T47D (cell line): Measurements from ENCODE around the gene AFTPH.

Experiments
- DNase-seq, 2 experiments: peaks; one replicate each; pipeline versions ENCODE4 v3.0.0 to v3.0.0-alpha.2; 2011 to 2012; ENCODE audit warnings: low read depth in 1 of 2, low spot score in 1 of 2
- JUND ChIP-seq: IDR thresholded peaks from 2 replicates; pipeline ENCODE4 v1.6.1; 2012; ENCODE audit warnings: low read depth
- in situ Hi-C: cut with HindIII; loops from 2 replicates; pipeline ENCODE4 v1.10.0; 2016; ENCODE audit warnings: low sequenced_read_pairs, low pct_unique_long_range_greater_than_20kb

Gene AFTPH

GRCh38 chr2:64629875-64630274 lies 105.7 kb downstream of the AFTPH start:
- DNase-seq, result no peak
- no peak for TF ChIP-seq JUND
- in situ Hi-C loops, result no loop called here

- in situ Hi-C loops, result no loop called here
These were observed 106.6 kb downstream of the AFTPH start for GRCh38 chr2:64630752-64631151.

DNA sequence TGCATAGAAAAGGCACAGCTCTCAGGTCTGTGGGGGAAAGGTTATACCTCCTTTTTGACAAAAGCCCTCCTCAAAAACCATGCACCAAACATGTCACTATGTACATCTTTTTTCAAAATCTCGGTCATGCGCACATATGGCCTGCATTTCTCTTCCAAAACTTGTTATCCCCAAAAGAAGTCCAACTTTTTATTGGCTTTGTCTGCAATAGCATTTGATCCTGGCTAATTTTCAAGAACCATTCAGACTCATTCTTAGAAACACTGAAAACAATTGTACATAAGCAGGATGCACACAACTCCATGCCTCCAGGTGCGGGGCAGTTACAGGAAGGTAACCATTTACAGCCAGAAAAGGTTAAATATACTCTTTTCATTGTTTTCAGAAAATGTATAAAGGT lies 107.6 kb downstream of the AFTPH start:
- no peak for TF ChIP-seq JUND
- in situ Hi-C loops, result no loop called here

More at GRCh38 chr2:64630752-64631151, 106.6 kb downstream of the AFTPH start:
- no peak for TF ChIP-seq JUND
- DNase-seq, result no peak

GRCh38 chr2:64632835-64633819 lies 109.0 kb downstream of the AFTPH start:
- peak; percentile 50 to 60 for DNase-seq
- in situ Hi-C loops, result no loop called here
- no peak for TF ChIP-seq JUND

More for the DNA sequence above, 107.6 kb downstream of the AFTPH start:
- no peak for DNase-seq

DNA sequence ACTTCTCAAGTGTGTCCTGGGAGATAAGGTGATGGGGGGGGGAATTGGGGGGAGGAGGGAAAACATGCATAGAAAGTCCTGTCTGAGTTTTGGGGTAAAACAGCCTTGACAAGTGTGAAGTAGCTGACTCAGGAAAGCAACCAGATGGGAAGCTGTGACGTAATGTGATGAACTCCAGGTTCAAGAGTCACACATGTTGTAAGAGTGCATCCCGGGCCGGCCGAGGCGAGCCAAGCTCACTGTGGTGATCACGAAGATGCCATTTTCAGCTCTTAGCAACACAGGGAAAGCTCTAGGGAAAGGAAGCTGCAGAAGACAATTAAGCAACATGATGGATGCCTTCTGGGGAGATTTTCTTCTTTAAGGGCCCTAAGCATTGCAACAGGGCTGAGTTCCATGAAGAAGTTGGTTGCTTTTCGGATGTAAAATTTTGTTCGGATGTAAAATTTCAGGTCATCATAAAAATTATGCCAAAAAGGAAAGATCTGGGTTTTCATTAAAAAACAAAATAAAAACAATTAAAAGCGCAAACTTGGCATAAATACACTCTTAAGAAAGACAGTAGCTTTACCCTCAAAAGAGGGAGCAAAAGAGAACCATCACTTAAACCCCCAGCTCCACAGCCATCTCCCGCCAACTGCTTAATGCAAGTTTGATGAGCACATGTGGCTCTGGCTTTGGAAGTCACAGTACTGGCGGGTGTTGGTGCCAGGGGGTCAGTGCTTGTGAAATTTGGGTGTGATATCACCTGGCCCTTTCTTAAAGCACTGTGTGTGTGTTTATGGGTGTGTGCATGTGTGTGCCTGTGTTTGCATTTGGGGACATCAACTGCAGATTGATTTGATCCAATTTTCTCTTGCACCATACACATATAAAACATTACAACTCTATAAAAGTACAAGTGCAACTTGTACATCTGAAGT lies 110.5 kb downstream of the AFTPH start:
- DNase-seq, result no peak
- in situ Hi-C loops, result no loop called here
- TF ChIP-seq JUND, result no peak

DNA sequence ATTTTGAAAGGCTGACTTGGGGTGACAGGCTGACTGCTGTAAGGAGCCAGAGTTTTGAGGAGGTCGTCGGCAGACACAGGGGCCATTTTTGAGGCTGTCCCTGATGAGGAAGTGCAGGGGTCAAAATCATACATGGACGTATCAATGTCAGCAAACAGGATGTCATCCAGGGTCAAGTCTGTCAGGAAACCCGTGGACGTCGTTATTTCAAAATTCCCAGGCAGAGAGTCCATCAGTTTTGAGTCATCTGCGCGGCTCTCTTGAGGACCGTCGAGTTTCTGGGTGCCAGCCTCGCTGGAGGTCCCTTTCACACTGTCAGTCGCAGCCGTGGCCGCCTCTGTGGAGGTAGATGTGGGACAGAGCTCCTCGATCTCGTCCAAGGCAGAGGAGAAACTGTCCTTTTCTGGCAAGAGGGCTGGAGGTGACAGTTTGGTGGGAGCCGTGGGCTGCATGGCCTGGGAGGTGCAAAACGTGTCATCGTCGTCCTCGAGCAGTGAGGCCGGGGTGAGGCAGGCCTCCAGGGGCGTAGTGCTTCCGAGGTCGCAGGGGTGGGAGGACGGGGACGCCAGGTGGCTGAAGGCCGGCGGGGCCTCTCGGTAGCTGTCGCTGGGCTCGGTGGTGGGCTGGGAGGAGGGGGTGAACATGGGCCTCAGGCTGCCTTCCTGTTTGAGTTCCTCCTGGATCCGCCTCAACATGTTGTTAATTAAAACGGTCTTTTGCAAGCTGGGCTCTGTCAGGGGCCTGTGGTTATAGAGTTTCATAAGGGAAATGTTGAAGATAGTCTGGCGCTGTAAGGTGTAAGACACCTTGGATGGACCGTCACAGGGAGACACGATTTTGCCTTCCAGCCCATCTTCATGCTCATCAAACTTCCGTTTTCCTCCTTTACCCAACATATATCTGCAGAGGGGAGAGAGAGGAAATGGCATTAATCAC lies 112.1 kb downstream of the AFTPH start:
- in situ Hi-C loops, result no loop called here
- no peak for DNase-seq
- TF ChIP-seq JUND, result no peak

DNA sequence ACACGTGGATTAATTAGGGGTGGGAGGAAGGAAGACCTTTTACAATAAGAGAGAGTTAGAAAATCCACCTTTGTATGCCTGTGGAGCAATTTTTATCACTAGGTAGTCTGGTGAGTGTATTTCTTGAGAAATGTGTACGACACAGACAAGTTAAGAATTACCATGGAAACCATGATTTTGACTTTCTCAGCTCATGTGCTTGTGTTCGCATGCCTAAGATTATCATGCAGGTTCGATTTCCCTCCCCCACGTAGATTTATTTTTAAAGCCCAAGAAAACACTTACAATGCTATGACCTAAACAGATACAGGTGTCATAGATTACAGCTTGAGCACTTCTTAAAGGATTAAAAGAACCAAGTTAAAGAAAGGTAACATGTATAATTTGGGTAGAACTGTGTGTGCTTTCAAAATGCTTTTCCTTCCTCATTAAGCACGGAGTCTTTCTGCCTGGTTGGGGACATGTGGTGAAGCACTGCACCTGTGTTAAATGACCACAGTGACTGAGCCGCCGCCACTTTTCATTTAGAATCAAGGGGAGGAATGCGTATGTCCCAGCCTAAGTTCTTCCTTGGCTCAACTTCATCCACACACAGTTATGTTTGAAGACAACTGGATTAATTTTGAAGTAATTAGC lies 113.0 kb downstream of the AFTPH start:
- no peak for TF ChIP-seq JUND

DNA sequence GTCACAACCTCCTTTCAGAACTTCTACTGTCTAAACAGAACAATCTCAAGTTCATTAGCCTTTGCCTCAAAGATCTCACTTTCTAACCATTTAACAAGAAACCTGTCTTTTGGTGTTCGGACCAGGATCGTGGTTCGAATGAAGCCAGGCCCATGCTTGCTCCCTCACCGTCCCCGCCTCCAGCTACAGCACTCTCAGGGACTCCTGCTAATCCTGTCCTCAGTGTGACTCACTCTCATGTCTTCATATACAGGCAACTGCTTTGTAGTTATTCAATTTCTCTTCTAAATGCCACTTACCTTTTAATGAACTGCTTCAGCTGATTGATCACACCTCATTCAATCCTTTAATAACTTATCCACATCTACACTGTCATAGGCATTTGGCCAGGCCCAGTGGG lies 113.8 kb downstream of the AFTPH start:
- DNase-seq, result no peak
- TF ChIP-seq JUND, result no peak
- in situ Hi-C loops, result no loop called here

More for the DNA sequence above, 113.0 kb downstream of the AFTPH start:
- in situ Hi-C loops, result no loop called here
- no peak for DNase-seq

DNA sequence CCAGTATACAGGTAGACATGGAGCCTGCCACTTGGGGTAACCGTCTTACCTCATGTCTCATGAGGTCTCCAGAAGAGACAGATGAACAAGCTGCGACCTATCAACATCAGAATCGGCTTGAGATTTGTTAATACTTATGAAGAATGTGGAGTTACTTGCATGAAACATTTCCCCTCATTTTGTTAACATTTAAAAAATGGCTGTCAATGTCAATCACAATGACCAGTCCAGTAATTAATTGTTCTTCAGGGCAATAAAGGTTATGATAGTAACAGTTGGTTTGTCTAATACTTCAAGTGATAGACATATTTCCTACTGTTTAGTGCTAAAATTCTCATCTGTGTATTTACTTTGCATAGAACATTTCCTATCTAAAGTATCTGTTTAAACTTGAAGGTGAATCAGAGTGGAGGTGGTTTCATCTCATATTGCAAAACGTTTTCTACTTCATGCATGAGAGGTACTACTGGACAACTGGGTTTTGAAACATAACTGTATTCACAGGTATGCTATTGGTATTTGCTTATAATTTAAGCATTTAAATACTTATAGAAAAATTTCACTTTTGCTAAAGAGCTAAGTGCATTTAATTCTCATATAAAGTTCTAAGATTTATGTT lies 114.5 kb downstream of the AFTPH start:
- no peak for DNase-seq
- in situ Hi-C loops, result no loop called here
- no peak for TF ChIP-seq JUND

DNA sequence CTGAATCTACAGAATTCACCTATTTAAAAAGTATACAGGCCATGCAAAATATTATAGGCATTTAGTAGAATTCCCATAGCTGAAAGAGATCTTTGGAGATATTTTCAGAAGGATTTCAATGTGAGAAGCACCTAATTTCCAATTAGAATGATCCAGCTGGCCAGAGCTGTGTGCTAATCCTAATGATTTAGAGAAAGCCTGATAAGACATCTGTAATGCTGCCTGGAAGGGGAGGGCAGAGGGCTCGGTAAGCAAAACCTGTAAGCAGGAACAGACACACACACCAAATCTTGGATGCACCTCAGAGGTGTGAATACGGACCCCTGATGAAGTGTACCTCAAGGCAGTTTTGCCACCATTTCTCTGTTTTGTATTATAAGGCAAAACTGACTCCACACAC lies 115.6 kb downstream of the AFTPH start:
- no peak for DNase-seq
- no peak for TF ChIP-seq JUND
- in situ Hi-C loops, result no loop called here
